KBM-7 (cell line): Measurements from ENCODE around the gene SCN8A.
"Not testable (repeated sequence)": the region's sequence is repeated elsewhere in the genome, so short reads cannot be mapped to it uniquely, and the experiment has no call there.

Experiments used
- DNase-seq: peaks from one replicate; pipeline ENCODE4 v3.0.0-alpha.2; 2015
- in situ Hi-C: fragments of 300-500 bp; cut with MboI; formaldehyde crosslinking; loops from 2 replicates; pipeline ENCODE4 v1.14.3; 2020; ENCODE audit warnings: low sequenced_read_pairs, low pct_unique_long_range_greater_than_20kb, mixed read lengths

The SCN8A gene

DNA sequence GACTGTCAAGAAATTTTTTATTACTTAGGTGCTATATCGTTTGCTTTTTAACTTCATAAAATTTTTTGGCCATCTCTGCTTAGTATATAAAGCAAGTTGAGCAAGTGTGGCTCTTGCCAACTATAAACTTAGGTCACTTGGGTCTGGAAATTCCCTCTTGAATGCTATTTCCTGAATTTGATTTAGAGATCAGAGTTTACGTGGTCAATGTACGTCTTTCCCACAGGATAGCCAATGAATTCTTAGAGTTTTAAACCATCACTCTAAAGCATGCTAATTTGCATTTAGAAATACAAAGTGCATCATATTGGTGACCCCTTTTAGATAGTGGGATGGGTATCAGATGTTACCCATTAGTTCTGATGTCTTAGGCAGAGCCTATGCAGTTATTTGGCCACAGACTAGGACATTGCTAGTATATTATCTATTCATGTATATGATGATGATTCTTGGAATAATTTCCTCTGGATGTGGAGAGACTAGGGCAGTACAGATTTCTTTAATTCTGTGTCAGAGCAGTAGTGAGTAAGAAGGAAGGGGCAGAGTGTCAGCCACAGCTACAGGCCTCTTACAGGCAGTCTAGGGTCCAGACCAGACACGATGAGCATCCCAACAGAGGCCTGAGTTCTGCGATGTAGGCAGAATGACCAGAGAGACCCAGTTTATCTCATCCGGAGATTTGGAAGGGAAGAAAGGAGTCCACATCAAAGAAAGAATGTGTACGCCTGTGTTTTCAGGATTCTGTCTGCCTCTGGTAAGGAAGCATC is 30.3 kb downstream of the SCN8A start:
- in situ Hi-C loops: no loop called here
- DNase-seq: no peak

DNA sequence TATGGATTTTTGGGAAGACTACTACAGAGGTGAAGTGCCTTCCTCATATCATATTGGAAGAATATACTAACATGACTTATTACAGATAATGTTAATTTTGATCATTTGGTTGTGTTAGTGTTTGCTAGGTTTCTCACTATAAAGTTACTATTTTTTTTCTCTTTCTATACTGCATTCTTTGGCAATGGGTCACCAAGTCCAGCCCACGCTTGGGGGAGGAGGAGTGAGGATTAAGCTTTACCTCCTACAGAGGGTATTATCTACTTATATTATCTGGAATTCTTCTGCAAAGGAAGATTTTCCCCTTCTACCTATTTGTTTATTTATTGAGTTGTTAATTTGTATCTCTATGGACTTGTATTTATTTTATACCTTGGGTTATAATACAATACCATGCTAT is 31.5 kb downstream of the SCN8A start:
- no peak for DNase-seq
- in situ Hi-C loops: no loop called here

- in situ Hi-C loops: no loop called here
- no peak for DNase-seq
Measured at GRCh38 chr12:51625370-51625769, 34.3 kb downstream of the SCN8A start.

DNA sequence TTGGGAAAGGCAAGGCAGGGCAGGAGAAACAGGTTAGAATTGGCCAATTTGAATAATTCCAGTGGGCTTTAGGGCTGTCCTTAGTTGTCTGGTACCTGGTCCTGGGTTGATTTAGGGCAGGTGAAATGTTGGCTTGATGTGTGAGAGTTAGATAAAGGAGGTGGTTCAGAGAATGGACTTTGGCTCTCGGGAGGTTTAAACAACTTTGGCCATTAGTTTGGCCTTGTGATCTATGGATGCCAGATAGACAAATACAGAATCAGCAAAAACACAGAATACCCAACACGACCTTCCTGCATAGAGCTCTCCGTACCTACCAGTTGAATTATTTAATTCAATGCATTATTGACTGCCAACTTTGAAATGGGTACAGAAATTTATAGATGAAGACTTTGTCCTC is 35.1 kb downstream of the SCN8A start:
- in situ Hi-C loops: no loop called here

GRCh38 chr12:51626629-51627028 is 35.6 kb downstream of the SCN8A start:
- in situ Hi-C loops: no loop called here
- DNase-seq: no peak

More for the DNA sequence above, 35.1 kb downstream of the SCN8A start:
- no peak for DNase-seq

GRCh38 chr12:51630256-51630880 is 39.3 kb downstream of the SCN8A start:
- in situ Hi-C loops: no loop called here
- no peak for DNase-seq

GRCh38 chr12:51630986-51631385 is 40.0 kb downstream of the SCN8A start:
- in situ Hi-C loops: no loop called here
- no peak for DNase-seq

DNA sequence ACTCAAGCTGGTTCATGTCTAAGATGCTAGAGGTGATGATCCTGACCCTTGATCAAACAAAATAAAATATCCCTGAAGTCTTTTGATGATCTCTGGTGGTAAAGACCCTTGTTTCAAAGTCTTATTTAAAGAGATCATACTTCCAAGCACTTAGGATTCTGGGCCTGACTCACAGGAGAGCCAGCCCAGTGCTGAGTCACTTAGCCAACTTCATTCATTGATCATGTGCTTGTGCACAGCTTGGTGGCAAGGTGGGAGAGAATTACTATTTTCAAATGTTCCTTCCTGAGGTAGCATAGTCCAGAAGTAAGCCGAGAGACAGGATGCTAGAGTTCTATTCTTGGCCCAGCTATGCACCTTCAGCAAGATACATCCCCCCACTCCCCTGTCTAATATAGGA is 40.6 kb downstream of the SCN8A start:
- in situ Hi-C loops: no loop called here
- no peak for DNase-seq

DNA sequence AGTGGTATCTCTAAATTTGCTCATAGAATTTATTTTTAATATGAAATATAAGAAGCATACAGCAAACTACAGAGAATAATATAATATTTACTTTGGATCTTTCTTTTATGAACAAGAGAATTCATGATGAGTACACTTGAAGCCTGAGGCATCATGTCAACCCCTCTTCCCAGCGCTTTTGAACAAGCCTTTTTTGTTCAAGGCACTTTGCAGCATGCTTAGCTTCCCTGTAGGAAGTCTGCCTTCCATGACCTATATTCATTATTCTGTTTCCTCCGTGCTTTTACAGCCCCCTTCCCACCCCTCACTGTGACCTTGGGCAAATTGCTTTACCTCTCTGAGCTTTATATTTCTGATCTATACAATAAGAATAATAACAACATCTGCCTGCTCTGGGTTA is 41.6 kb downstream of the SCN8A start:
- no peak for DNase-seq
- in situ Hi-C loops: no loop called here

GRCh38 chr12:51635346-51635745 is 44.3 kb downstream of the SCN8A start:
- in situ Hi-C loops: no loop called here
- DNase-seq: no peak

DNA sequence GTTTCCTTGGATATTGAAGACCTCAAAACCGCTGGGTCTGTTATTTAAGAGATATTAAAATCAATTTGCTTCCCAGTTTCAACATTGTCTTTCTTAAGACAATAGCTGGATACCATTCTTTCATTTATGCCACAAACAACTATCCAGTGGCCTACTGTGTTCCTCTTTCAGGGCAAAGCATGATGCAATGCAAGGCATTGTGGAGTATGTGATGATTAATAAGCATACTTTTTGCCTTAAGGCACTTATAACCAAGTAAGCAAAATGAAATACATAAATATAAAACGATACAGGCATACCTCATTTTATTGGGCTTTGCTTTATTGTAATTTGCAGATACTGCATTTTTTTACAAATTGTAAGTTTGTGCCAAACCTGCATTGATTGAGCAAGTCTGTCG is 45.5 kb downstream of the SCN8A start:
- no peak for DNase-seq
- in situ Hi-C loops: no loop called here

DNA sequence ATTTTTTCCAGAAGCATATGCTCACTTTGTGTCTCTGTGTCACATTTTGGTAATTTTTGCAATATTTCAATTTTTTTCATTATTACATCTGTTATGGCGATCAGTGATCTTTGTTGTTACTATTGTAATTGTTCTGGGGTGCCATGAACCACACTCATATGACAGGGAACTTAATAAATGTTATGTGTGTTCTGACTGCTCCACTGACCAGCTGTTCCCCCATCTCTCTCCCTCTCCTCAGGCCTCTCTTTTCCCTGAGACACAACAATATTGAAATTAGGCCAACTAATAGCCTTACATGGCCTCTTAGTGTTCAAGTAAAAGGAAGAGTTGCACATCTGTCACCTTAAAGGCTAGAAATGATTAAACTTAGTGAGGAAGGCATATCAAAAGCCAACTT is 46.0 kb downstream of the SCN8A start:
- in situ Hi-C loops: no loop called here
- DNase-seq: no peak

GRCh38 chr12:51639361-51639760 is 48.3 kb downstream of the SCN8A start:
- in situ Hi-C loops: no loop called here
- no peak for DNase-seq

DNA sequence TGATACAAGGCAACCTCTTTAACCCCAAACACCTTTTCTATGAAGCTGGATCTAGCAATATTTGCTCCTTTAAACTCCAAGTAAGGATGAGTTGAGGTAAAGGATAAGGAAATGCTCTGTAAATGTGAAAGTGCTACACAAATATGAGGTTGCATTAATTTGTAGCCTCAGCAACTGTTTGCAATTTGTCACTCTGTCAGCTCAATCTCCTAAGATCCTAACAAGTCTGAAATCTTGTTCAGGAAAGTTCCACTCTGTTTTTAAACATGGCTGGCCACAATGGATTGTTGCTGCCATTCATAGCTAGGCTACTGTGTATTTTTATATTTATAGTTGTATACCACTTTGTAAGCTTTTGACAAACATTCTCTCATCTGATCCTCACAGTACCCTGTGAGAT is 51.3 kb downstream of the SCN8A start:
- in situ Hi-C loops: no loop called here
- DNase-seq: no peak

- in situ Hi-C loops: no loop called here
- DNase-seq: no peak
Measured at GRCh38 chr12:51643951-51644350, 52.9 kb downstream of the SCN8A start.

GRCh38 chr12:51644691-51645090 is 53.7 kb downstream of the SCN8A start:
- DNase-seq, in situ Hi-C loops: not testable (repeated sequence)

GRCh38 chr12:51645961-51646360 is 54.9 kb downstream of the SCN8A start:
- DNase-seq: no peak
- in situ Hi-C loops: no loop called here

GRCh38 chr12:51647647-51648046 is 56.6 kb downstream of the SCN8A start:
- DNase-seq: no peak
- in situ Hi-C loops: no loop called here

- in situ Hi-C loops: no loop called here
Measured at GRCh38 chr12:51653431-51653830, 62.4 kb downstream of the SCN8A start.

DNA sequence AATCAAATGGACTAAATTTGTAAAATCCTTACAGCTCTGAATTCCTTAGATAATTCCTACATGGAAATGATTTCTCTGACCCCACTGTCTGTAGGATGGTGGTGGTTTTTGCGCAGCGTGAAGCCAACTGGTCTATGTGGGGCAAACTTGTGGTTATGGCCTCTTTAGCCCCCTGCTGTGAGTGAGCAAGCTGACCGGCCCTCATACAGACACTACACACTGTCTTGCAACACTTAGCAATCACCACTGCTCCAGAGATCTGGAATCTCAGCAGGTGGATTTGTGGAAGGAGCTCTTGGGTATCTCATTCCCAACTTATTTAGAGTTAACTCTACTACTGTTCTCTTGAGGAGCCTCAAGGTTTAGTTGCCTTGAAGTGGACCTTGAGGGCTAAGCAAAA is 70.2 kb downstream of the SCN8A start:
- DNase-seq: no peak
- in situ Hi-C loops: no loop called here

More at GRCh38 chr12:51653431-51653830, 62.4 kb downstream of the SCN8A start:
- no peak for DNase-seq

GRCh38 chr12:51661836-51662235 is 70.8 kb downstream of the SCN8A start:
- in situ Hi-C loops: no loop called here
- DNase-seq: no peak
